LNCaP clone FGC (cell line): ENCODE measurements around the gene GHR.

Experiments used
- DNase-seq: peaks from one replicate; pipeline ENCODE4 v3.0.0-alpha.2; 2011; ENCODE audit warnings: low read depth
- H3K4me3 ChIP-seq: 2 replicates; pipeline ENCODE4 v1.5.1; 2011; ENCODE audit warnings: mild to moderate bottlenecking, low read depth, low read length, control low read depth
- TF ChIP-seq, protein P1 (sequence below): IDR thresholded peaks from 2 replicates; pipeline ENCODE4 v1.5.1; 2012; ENCODE audit warnings: mild to moderate bottlenecking; ENCODE audit not compliant: control insufficient read depth, insufficient read depth; ENCODE audit errors: extremely low read depth

Gene GHR

DNA sequence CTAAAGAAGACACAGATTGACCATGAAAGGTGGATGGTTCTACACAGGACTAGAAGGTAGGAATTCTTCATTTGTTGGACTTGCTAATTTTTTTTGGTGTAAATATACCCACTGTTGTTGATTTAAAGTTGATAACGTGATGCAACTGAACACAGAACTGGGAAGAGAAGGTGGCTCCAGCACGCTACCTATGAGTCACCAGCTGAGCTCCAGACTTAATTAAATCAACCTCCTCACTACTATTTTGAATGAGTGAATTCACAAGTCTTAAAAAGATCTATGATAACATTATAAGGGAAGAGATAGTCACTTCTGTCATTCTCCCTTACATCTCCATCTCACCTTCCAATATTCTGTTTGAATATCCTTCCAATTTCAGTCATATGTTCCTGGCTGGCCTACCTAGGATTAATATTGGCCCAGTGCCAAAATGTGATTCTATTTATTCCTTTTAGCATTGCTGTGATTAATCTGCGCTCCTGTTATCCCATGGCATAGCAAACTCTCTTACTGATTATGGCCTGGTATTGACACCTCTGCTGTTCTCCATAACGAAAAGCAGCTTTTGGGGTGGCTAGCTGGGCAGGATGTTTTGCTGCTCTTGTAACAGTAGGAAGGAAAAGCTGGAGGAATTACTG is 197.5 kb downstream of the GHR start:
- H3K4me3 ChIP-seq: no peak overlapping the region
- TF ChIP-seq, protein P1, sequence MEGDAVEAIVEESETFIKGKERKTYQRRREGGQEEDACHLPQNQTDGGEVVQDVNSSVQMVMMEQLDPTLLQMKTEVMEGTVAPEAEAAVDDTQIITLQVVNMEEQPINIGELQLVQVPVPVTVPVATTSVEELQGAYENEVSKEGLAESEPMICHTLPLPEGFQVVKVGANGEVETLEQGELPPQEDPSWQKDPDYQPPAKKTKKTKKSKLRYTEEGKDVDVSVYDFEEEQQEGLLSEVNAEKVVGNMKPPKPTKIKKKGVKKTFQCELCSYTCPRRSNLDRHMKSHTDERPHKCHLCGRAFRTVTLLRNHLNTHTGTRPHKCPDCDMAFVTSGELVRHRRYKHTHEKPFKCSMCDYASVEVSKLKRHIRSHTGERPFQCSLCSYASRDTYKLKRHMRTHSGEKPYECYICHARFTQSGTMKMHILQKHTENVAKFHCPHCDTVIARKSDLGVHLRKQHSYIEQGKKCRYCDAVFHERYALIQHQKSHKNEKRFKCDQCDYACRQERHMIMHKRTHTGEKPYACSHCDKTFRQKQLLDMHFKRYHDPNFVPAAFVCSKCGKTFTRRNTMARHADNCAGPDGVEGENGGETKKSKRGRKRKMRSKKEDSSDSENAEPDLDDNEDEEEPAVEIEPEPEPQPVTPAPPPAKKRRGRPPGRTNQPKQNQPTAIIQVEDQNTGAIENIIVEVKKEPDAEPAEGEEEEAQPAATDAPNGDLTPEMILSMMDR: no peak
- no peak for DNase-seq

DNA sequence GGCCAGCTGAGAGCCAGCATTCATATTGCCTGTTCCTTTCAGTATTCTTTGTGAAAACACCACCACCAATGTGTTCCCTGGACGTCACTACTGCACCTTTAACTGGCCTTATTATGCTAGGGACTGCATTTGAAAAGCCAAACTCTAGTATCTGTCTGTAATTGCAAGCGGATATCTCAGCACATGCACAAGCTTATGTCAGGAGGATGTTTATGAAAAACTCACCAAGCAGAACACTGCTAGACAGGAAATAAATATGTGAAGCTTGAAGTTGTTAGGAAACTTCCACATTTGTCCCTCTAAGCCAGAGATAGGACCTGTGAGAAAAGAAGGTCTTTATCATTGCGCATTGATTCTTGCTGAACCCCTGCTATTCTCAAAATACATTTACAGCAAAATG is 198.0 kb downstream of the GHR start:
- TF ChIP-seq, protein P1: no peak
- H3K4me3 ChIP-seq: no peak overlapping the region
- no peak for DNase-seq

DNA sequence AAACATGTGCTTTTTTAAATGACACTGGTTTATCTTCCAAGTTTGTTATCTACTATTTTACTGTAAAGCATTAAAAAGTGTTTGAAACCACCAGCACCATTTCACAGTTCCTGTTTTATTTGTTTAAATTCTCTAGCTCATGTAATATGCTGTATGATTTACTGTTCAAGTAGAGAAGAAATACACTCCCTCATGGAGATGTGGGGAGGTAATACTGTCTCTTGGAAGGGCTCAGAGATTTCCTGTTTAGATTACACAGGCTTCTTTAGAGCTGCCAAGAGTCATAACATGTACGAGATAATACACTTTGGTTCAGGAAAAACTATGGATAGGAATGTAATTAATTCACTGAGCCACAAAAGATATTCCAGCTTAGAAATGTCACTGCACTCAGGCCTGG is 198.4 kb downstream of the GHR start:
- H3K4me3 ChIP-seq: no peak overlapping the region
- TF ChIP-seq, protein P1: no peak

GRCh38 chr5:42624912-42625311 is 201.7 kb downstream of the GHR start:
- TF ChIP-seq, protein P1: no peak
- DNase-seq: no peak
- H3K4me3 ChIP-seq: no peak overlapping the region

More for the DNA sequence above, 198.4 kb downstream of the GHR start:
- DNase-seq: peak; percentile 67

DNA sequence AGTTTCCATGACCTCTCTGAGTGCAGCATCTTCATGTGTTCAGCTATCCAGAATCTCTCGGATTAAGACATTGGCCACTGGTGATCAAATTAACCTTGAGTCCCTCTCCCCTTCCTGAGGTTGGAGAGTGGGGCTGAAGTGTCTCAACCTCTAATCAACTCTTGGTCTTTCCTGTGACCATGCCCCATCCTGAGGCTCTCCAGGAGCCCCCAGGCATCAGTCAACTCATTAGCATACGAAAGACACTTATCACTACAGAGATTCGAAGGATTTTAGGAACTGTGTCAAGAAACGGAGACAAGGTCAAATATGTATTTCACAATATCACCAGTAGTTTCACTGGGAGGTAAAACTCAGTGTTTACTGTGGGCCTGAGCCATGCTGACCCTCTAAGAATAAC is 203.2 kb downstream of the GHR start:
- TF ChIP-seq, protein P1: no peak
- no peak for DNase-seq
- H3K4me3 ChIP-seq: no peak overlapping the region

DNA sequence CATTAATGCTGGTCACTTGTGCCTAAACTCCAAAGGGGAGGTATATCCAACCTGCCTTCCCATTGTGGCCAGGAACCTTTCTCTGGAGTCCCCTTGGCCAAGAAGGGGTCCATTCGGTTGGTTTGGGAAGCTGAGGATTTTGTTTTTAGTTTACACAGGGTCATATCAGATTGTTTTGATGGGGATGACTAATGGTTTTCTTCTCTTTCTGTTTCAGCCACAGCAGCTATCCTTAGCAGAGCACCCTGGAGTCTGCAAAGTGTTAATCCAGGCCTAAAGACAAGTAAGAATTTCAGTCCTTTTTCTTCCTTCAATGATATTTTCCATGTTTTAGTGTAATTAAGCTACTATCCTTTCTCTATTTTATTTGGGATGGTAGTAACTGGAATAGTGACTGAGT is 205.6 kb downstream of the GHR start:
- H3K4me3 ChIP-seq: no peak overlapping the region
- DNase-seq: no peak
- TF ChIP-seq, protein P1: no peak

- TF ChIP-seq, protein P1: no peak
- H3K4me3 ChIP-seq: no peak overlapping the region
- DNase-seq: no peak
These were observed 206.0 kb downstream of the GHR start for GRCh38 chr5:42629284-42629683.
